CD1c-positive myeloid dendritic cell (primary cell): ENCODE results near the gene ANKRD11.
A peak's percentile ranks its signal among the peaks of the same experiment; 100 is the strongest.
"Not testable (repeated sequence)": the region's sequence is repeated elsewhere in the genome, so short reads cannot be mapped to it uniquely, and the experiment has no call there.

ENCODE experiments used
- DNase-seq: peaks from one replicate; pipeline ENCODE4 v3.0.0-alpha.2; 2016; ENCODE audit errors: extremely low spot score

The ANKRD11 gene

DNA sequence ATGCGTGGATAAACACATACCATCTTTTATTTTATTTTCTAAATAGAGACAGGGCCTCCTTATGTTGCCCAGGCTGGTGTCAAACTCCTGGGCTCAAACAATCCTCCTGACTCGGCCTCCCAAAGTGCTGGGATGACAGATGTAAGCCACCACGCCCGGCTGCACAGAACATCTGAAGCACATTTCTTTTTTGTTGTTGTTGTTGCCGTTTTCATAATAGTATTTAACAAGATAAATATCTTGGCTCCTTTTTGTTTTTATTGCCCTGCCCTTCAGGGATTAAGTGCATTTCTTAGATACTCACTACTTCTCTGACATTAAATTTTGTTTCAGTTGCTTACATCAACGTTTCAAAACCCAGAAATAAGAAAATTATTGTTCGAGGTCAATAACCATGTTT is 37.4 kb downstream of the ANKRD11 start:
- no peak for DNase-seq

DNA sequence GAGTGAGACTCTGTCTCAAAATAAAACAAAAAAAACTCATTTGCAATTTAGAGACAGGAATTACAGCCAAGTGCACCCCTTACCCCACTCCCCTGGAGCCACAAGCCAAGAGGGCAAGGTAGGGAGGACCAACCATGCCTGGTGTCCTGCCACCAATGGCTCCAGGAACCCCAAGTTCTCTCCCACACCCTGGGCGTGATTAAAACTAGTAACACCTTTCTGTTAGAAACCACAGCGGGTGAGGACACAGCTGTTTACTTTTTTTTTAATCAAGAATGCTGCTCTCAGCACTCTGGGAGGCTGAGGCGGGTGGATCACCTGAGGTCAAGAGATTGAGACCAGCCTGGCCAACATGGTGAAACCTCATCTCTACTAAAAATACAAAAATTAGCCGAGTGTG is 38.1 kb downstream of the ANKRD11 start:
- DNase-seq, result no peak

DNA sequence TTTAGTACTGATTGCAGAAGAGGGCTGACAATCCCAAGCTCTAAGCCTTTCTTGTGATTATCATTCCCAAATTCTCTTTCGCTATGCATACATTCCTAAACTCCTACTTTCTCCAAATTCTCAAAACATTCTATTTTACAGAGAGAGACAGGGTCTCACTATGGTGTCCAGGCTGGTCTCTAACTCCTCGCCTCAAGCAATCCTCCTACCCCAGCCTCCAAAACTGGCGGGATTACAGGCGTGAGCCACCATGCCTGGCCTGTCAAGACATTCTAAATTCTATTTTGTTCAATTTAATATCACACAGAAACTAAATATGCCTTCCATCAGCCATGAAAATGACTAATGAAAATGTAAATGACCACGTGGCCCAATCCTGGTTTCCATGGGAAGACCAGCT is 39.8 kb downstream of the ANKRD11 start:
- DNase-seq, result no peak

DNA sequence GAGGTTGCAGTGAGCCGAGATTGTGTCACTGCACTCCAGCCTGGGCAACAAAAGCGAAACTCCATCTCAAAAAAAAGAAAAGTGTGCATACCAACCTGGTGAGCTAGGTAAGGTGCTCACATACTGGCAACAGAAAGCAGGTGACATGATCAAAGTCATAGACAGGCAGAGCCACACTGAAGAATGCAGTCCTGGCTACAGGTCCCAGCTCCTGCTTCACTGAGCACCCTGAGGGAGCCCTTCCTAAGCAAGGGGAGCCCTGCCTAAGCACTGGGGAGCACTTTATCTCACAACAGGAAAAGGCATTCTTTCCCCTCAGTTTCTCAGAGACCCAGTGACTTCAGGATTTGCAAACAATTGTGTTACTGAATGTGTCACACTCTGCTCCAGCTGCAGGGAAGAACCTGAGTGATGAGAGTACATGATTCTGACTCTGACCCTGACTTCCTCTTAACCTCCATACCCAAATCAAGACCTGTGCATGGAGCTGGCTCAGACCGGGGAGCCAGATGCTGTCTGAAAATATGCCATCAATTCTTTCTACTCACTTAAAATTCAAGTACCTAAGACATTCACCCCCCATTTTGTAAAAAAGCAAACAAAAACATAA is 40.5 kb downstream of the ANKRD11 start:
- peak; percentile 41 for DNase-seq

DNA sequence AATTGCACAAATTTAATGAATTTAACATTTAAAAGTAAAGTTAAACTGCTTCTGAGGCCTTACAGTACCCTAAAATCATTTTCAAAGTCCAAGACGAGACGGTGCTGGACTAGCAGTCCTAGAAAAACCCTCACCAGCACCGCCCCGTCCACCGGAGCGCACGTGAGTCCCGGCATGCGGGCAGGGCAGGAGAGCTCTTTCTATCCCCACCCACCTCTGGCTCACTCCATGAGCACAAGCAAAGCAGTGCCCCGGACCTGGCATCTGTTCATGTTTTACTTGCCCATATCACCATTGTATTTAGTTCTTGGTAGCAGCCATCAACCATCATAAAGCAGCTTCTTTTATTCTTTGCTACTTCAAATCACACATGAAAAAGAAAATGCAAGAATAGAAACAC is 41.7 kb downstream of the ANKRD11 start:
- DNase-seq, result no peak

DNA sequence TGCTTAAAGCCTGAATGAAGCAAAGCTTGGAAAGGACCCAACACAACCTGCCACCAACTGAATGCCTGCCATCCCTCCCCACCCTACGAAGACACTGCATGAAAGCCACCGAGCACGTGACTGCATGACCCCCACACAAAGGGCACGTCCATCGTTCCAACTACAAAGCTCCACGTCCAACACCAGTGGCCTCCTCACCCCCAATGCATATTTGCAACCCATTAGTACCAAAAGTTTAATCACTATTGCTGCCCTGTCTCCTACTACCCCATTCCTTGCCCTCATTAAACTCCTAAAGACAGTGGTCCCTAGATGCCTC is 43.4 kb downstream of the ANKRD11 start:
- DNase-seq, result no peak

DNA sequence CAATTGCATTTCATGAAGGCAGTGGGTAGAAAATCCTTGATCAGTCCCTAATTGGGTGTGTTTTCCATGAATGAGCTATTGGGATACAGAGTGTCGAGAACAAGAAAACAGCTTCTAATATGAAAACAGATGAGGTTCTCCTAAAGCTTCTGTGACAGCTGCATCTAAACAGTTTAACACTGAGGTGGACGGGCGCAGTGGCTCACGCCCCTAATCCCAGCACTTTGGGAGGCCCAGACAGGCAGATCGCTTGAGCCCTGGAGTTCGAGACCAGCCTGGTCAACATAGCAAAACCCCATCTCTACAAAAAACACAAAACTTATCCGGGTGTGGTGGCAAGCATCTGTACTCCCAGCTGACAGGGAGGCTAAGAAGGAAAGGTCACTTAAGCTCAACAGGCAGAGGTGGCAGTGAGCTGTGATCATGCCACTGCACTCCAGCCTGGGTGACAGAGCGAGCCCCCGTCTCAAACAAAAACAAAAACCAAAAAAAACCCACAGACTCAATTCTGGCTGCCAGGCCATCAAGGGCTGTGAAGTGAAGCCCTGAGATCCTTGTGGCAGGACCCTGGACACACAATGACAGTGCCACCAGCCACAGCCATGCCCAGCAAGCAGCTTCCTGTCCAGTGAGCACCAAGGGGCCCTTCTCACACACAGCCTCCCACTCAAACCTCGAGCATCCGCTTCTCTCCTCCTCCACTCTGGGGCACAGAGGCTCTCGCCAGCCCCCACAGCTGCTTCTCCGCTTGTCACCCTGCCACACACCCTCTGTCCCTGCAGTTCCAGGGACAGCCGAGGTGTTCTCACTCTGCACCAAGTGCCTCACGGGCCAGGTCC is 44.0 kb downstream of the ANKRD11 start:
- peak; percentile 79 for DNase-seq

DNA sequence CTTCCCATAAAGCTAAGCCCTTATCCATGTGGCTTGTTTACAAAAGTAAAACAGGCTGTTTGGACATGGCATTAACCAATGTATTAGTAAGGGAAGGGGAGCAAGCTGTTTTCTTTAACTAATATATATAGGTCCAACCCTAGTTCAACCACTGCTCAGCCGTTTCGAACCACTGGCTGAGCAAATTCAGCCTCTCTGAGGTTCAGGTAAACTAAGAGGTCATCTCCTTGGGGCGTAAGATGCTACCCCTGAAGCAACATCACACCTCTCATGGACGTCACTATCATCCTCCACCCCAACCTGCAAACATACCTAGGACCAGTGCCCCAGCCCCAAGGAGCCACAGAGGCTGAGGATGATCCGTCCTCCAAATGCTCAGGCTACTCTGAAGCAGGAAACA is 45.2 kb downstream of the ANKRD11 start:
- no peak for DNase-seq

DNA sequence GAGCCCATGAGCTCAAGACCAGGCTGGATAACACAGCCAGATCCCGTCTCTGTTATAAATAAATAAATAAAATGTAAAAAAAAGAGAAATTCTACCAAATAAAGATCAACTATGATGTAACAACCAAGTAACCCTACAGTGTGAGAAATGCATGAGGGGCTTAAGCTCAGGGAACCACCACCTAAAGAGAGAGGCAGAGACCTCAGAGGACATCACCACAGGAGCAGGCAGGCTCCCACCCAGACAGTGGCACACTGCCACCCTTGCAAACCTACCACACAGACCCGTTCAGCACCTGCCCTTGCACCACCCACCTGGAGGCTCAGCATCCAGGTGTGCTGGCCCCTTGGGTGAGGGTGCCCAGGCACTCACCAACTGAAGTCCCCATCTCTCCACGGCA is 45.6 kb downstream of the ANKRD11 start:
- no peak for DNase-seq

DNA sequence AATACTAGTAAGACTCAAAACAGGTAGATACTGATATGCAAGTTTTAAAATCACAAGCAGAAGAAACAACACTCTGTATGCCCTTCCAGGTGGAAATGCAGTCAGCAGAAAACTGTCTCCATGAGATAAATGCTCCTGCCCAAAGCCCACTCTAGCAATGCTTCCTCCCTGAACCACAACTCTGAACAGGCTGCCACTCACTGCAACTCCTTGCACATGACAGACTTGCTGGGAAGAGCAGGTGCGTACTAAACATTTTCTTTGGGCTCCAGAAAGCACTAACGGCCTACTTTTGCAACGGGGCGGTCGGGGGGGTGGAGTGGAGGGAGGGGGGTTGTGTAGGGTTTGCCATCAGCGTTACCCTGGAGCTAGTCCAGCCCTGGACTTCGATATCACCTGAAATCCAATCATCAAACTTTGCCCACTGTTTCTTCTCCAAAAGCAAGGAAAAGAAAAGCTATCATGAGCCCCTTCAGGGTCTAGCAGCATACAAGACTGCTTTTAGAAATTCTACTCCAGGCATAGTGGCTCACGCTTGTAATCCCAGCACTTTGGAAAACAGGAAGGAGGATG is 46.1 kb downstream of the ANKRD11 start:
- DNase-seq, result no peak

DNA sequence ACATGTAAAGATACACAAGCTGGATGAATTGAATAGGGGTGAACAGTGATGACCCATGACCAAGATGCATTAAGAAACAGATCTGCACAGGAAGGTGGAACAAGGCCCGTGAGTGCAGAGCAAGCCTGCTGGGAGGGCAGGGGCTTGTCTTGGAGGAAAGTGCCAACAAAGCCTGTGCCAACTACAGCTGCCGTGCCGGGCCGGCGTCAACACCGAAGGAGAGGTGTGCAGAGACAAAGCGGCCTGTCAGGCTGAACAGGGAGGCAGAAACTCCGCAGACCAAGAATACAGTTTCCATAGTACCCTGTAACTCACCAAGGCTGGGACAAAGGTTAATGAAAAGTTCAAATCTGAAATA is 46.7 kb downstream of the ANKRD11 start:
- DNase-seq, result no peak

DNA sequence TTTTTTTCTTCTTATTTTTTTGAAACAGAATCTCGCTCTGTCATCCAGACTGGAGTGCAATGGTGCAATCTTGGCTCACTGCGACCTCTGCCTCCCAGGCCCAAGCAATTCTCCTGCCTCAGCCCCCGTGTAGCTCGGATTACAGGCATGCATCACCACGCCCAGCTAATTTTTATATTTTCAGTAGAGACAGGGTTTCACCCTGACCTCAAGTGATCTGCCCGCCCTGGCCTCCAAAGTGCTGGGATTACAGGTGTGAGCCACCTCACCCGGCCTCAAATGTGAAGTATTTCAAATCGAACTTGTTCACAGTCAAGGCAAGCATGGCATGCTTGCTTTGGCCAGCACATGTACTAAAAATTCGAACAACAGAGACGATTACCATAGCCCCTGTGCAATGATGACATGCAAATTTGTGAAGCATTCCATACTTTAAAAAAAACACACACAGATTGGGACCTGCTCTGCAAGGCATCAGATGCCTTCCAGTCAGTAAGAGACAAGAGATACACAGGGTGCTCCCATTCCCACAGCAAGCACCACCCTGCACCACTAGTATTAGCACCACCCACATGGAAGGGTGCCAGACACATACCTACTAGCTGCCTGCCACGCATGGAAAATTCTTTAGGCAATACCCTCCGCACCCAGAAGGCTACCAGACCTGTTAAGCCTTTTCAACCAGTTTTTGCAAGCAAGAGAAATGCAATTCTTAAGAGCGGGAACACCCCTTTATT is 47.2 kb downstream of the ANKRD11 start:
- DNase-seq, result no peak

DNA sequence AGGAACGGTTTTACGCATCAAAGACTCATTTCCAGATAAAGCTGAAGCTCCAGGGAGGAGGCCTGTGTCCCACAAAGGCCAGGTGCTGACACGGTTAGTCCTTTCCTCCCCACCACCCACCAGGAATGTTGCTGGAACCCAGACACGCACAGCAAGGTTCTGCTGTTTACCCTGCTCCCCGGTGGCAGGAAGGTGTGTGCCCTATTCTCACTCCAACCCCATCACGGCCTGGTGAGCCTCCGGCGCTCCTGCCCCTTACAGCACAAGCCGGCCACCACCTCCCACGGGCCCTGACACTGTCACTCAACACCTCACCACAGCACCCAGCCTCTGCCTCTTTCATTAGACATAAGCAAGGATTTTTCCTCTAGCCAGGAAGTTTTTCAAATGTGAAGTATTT is 47.8 kb downstream of the ANKRD11 start:
- no peak for DNase-seq

DNA sequence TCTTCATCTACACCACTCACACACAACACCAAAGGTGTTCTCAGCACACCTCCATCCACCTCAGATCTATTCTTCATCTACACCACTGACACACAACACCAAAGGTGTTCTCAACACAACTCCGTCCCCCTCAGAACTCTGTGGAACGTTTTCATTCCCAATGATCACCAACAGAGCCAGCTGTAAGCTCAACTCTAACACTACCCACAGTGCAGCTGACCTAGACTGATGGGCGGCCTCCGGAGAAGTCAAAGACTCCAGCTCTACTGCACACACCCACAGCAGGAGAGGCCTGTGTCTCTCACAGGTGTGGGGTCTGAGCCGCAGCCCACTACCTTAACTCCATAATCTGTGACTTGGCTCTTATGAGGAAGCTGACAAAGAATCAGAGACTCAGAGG is 50.7 kb downstream of the ANKRD11 start:
- DNase-seq, result no peak

DNA sequence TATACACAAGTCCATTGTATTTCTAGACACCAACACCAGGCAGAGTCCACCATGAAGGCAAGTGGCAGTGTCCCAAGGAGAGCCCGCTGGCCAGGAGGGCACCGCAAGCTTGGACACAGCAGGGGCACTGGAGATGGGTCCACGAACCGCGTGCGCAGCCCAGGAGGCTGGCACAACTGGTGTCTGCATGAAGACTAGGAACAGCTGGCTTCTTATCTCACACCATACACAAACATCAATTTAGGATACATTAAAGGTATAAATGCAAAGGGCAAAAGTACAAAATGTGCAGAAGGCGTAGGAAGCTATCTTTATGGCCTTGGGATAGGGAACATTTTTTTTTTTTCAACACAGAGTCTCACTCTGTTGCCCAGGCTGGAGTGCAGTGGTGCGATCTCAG is 52.4 kb downstream of the ANKRD11 start:
- DNase-seq, result no peak

DNA sequence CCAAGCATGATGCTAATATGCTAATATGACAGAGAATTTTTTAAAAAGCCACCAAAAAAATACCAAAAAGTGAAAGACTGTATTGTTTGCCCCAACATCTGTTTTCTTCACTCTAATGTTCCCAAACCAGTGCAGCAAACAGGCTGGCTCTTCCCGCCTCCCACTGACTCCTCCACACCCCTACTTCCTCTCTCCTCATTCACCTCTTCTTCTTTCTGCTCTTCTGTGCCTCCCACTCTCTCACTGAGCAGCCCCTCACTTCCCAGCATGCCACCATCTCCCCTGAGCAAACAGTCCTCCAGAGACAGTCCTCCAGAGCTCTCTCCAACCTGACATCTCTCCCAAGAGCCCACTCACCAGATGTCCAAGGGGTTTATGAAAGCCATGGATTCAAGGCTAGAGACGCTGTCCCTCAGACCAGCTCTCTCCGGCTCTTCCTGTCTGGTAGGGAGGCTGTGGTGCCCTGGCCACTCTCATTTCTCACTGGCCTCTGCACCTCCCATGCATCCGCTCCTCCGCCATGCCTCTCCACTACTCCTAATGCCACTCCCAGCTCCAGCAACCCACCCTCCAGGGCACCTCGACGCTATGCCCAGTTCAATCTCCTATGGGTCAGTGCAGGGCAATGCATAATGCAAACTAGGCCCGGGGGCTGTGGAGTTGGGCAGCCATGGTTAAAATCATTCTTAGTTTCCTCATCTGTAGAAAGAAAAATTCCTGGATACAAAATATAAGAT is 52.9 kb downstream of the ANKRD11 start:
- DNase-seq, result no peak

DNA sequence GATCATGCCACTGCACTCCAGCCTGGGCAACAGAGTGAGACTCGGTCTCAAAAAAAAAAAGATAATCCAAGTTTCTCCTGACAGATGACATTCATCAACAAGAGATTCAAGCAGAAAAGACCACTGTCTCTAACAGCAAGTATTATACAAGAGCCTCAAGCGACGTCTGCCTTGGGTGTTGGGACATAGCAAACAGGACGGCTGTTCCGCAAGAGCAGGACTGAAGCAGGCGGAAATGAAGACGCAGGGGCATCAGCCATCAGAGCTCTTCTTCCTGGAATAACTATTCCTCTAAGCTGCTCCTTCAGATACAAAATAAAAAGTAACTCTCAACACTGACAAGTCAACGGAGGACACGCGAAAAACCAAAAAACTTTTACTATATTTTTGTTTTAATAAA is 54.0 kb downstream of the ANKRD11 start:
- peak; percentile 48 for DNase-seq

DNA sequence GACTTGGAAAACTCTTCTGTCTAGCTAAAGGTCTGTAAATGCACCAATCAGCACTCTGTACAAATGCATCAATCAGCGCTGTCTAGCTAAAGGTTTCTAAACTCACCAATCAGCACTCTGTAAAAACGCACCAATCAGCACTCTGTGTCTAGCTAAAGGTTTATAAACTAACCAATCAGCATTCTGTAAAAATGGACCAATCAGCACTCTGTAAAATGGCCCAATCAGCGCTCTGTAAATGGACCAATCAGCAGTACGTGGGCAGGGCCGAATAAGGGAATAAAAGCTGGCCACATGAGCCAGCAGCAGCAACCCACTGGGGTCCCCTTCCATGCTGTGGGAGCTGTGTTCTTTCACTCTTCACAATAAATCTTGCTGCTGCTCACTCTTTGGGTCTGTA is 55.3 kb downstream of the ANKRD11 start:
- DNase-seq, result not testable (repeated sequence)

DNA sequence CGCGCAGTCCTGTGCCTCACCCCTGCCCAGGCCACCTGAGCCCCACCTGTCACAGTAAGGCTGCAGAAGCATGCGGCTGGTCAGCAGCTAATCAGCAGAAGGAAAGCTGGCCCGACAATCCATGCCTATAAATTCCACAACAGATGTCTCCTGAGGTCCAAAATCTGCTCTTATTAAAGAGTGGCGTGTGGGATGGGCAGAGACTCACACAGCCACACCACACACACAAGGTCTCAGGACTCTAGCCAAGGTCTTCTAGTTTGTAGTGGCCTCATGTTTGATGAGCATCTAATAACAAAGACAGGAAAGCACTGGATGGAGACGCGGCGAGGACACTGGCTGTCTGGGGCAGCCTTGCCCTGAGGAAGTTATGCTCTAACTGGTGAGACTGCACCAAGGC is 55.9 kb downstream of the ANKRD11 start:
- no peak for DNase-seq

DNA sequence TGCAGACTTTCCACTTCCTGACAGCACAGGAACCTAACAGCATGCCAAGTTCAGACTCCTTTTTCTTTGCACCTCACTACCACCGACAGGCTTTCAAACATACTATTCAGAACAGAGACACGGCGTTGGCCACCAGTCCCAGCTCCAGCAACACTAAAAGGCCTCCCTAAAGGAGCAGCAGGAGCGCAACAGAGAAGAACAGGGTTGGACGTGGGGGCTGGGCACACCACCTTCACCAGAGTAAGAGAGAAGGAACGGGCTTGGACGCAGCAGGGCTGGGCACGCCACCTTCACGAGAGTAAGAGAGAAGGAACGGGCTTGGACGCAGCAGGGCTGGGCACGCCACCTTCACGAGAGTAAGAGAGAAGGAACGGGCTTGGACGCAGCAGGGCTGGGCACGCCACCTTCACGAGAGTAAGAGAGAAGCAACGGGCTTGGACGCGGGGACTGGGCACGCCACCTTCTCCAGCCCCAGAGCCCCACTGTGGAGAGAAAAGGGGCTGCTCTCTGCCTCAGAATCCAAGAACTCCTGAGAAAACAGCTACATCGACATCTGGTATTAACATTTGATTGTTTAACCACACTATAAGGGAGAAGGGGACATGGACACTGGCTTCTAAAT is 56.9 kb downstream of the ANKRD11 start:
- DNase-seq, result not testable (repeated sequence)

DNA sequence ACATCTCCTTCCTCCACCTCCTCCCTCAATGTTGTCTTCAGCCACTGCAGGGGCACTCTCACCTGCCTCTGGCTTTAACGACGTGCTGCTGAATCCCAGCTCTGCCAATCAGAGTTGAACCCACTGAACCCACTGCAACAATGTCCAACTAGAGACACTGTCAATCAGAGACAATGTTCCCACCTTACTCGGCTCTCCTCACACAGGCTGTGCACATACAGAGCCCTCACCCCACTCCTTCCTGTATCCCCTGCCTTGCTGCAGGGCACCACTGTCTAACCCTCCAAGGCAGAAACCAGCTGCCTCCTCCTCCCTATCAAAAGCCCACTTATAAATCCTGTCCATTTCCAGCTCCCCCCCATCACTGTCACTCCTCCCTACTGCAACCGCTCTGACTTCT is 58.7 kb downstream of the ANKRD11 start:
- no peak for DNase-seq

DNA sequence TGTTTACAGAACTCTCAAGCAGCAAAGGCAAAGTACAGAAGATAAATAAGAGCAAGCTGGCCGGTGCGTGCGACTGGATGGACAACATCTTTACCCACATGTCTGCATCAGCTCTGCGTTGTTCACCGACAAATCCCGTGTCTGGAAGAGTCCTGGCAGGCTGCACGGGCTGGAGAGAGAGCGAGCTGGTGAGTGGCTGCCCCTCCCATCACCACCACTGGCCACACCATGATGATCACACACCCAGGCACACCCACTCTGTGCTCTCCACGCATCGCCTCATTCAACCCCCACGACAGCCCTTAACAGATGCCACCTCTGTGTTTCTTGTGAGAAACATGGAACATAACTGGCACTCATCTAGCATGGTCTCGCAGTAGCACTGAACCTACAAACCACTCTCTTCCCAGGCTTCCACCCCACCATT is 59.2 kb downstream of the ANKRD11 start:
- no peak for DNase-seq
